Glutamatergic neuron (in vitro differentiated cells): ENCODE results near the gene FAM124A. TPM values are rescaled to one million over a fixed set of nuclear protein-coding genes. Genes with fewer than 3 reads are reported as not detected.
"Not testable (repeated sequence)": the region's sequence is repeated elsewhere in the genome, so short reads cannot be mapped to it uniquely, and the experiment has no call there.

Experiments
- DNase-seq: peaks from one replicate; pipeline ENCODE4 v3.0.0; 2022
- H3K27ac Mint-ChIP-seq: one replicate; pipeline ENCODE4 v1.8.0; 2020; ENCODE audit warnings: mild to moderate bottlenecking, mixed read lengths, inconsistent platforms; ENCODE audit not compliant: unreplicated experiment
- H3K27me3 Mint-ChIP-seq: one replicate; pipeline ENCODE4 v1.8.0; 2020; ENCODE audit warnings: mild to moderate bottlenecking, moderate library complexity, mixed read lengths, inconsistent platforms; ENCODE audit not compliant: unreplicated experiment
- H3K36me3 Mint-ChIP-seq: one replicate; pipeline ENCODE4 v1.8.0; 2020; ENCODE audit warnings: mild to moderate bottlenecking, mixed read lengths, inconsistent platforms; ENCODE audit not compliant: unreplicated experiment
- H3K4me1 Mint-ChIP-seq: one replicate; pipeline ENCODE4 v1.8.0; 2020; ENCODE audit warnings: mild to moderate bottlenecking, low read depth, mixed read lengths, inconsistent platforms; ENCODE audit not compliant: unreplicated experiment
- H3K4me3 Mint-ChIP-seq: one replicate; pipeline ENCODE4 v1.8.0; 2020; ENCODE audit warnings: mild to moderate bottlenecking, mixed read lengths, inconsistent platforms; ENCODE audit not compliant: unreplicated experiment
- H3K9me3 Mint-ChIP-seq: one replicate; pipeline ENCODE4 v1.8.0; 2020; ENCODE audit warnings: mild to moderate bottlenecking, moderate library complexity, mixed read lengths, inconsistent platforms; ENCODE audit not compliant: unreplicated experiment
- total RNA-seq: library from RNA; stranded (reverse); fragmentation: NEBNext Ultra II Directional; extraction: Animal tissue kit (Norgen Biotek cat#: 25700); gene quantifications from one replicate; pipeline ENCODE4 v1.2.1, GENCODE V29; 2021; ENCODE audit not compliant: unreplicated experiment
- TF ChIP-seq, protein P1 (sequence below): fragments of 200-600 bp; sonication (generic); IDR thresholded peaks from one replicate; pipeline ENCODE4 v1.5.0; 2021; ENCODE audit not compliant: partially characterized antibody, unreplicated experiment

Gene FAM124A
- total RNA-seq, 1 donor from 2014 or later = 3.7 TPM

DNA sequence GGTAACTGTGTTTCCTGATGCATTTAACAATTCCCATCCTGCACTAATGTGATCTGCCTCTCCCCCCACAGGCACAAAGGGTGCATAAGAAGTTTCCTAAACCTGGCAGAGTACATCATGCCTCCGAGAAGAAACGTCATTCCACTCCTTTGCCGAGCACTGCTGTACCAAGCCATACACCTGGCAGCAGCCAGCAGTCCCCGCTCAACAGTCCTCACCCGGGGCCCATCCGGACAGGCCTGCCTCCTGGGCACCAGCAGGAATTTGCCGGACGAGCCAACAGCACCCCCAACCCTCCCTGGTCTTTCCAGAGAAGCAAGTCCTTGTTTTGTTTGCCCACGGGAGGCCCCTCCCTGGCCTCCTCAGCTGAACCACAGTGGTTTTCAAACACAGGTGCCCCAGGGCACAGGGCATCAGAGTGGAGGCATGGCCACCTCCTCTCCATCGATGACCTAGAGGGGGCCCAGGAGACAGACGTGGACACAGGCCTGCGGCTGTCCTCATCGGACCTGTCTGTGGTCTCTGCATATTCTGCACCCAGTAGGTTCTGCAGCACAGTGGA is 58.3 kb downstream of the FAM124A start:
- DNase-seq = no peak
- Mint-ChIP-seq H3K4me1 (peaks cover 2% of the 10 kb centered on the region), H3K36me3 (no peaks in the 10 kb centered on the region), H3K4me3 (no peak overlapping the region), H3K27me3 (peaks cover 3% of the 10 kb centered on the region), H3K9me3 (no peaks in the 10 kb centered on the region), H3K27ac (no peak overlapping the region)
- TF ChIP-seq, protein P1, sequence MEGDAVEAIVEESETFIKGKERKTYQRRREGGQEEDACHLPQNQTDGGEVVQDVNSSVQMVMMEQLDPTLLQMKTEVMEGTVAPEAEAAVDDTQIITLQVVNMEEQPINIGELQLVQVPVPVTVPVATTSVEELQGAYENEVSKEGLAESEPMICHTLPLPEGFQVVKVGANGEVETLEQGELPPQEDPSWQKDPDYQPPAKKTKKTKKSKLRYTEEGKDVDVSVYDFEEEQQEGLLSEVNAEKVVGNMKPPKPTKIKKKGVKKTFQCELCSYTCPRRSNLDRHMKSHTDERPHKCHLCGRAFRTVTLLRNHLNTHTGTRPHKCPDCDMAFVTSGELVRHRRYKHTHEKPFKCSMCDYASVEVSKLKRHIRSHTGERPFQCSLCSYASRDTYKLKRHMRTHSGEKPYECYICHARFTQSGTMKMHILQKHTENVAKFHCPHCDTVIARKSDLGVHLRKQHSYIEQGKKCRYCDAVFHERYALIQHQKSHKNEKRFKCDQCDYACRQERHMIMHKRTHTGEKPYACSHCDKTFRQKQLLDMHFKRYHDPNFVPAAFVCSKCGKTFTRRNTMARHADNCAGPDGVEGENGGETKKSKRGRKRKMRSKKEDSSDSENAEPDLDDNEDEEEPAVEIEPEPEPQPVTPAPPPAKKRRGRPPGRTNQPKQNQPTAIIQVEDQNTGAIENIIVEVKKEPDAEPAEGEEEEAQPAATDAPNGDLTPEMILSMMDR = no peak

DNA sequence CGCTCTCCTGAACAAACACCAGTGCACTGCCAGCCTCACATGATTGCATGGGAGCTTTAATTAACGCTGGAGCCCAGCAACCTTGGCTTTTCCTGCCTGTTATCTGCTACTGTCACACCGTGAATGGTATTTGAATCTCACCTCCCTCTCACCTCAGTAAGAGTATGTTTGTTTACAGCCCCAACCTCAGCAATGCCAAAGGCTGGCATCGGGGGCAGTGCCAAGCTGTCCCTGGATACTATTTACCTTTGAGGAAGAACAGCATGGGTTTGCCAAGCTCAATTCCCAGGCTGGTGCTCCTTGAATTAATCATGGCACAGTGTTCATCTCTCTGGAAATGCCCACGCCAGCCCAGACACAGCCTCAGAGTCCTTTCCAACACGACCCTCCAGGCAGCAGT is 60.1 kb downstream of the FAM124A start:
- Mint-ChIP-seq H3K27ac (no peak overlapping the region), H3K4me1 (peaks cover 4% of the 10 kb centered on the region), H3K36me3 (no peaks in the 10 kb centered on the region), H3K4me3 (no peak overlapping the region), H3K27me3 (peaks cover 2% of the 10 kb centered on the region), H3K9me3 (no peaks in the 10 kb centered on the region)
- TF ChIP-seq, protein P1 = no peak
- no peak for DNase-seq

DNA sequence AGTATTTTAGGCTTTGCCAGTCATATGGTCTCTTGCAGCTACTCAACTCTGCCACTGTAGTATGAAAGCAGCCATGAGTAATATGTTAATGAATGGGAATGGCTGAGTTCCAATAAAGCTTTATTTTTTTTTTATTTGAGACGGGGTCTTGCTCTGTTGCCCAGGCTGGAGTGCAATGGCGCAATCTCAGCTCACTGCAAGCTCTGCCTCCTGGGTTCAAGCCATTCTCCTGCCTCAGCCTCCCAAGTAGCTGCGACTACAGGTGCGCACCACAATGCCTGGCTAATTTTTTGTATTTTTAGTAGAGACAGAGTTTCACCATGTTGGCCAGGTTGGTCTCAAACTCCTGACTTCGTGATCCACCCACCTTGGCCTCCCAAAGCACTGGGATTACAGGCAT is 60.7 kb downstream of the FAM124A start:
- not testable (repeated sequence) for H3K27ac Mint-ChIP-seq, H3K36me3 Mint-ChIP-seq, H3K27me3 Mint-ChIP-seq, H3K9me3 Mint-ChIP-seq, H3K4me3 Mint-ChIP-seq, DNase-seq, H3K4me1 Mint-ChIP-seq

DNA sequence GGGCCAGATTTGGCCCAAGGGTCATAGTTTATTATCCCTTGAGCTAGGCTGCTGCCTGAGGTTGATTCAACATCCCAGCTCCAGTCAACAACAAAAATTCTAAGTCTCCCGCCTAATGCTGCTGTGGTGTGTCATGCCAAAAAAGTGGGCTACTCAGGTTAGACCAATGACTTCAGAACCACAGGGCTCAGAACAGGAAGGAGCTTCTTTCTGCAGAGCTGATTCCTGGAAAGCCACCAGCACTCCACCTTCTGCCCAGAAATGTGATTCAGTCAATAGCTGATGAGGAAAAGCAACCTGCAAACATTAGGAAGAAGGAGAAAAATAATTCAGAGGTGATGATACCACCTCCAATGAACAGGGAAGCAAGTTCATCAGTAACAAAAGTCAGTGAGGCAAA is 61.2 kb downstream of the FAM124A start:
- no peak for DNase-seq
- no peaks in the 10 kb centered on the region for H3K36me3 Mint-ChIP-seq
- H3K4me3 Mint-ChIP-seq = no peak overlapping the region
- no peak overlapping the region for H3K27ac Mint-ChIP-seq
- H3K4me1 Mint-ChIP-seq = peaks cover 4% of the 10 kb centered on the region
- TF ChIP-seq, protein P1 = no peak
- peaks cover 2% of the 10 kb centered on the region for H3K27me3 Mint-ChIP-seq
- no peaks in the 10 kb centered on the region for H3K9me3 Mint-ChIP-seq

DNA sequence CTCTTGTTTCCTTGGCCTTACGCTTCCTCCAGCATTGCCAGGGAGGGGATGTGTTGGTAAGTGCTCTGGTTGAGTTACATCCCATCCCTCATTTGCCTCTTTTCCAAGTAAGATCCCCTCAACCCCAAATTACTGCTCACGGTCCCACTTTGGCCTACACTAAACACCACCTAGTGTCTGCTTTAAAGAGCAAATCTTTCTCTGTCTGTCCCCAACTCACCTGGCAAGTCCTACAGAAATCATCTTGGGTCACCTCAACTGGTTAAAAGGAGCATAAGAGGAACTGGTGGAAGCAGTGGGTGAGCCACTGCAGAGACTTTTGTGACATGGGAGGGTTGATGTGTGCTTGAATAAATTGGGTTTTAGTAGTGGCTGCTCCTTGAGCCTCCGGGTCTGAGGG is 62.1 kb downstream of the FAM124A start:
- Mint-ChIP-seq H3K9me3 (no peaks in the 10 kb centered on the region), H3K36me3 (no peaks in the 10 kb centered on the region), H3K27me3 (no peaks in the 10 kb centered on the region), H3K27ac (no peak overlapping the region), H3K4me1 (peaks cover 4% of the 10 kb centered on the region), H3K4me3 (no peak overlapping the region)
- no peak for DNase-seq
- TF ChIP-seq, protein P1 = no peak
